Heart left ventricle (tissue), 13 donors: ENCODE results near the gene SPDL1.

Source experiments
- POLR2A ChIP-seq, 2 donors: fragments of 450-650 bp; IDR thresholded peaks; one replicate each; pipeline ENCODE4 v1.6.1; 2017; ENCODE audit warnings: antibody characterized with exemption in 2 of 2, mild to moderate bottlenecking in 2 of 2, moderate library complexity in 2 of 2
- TF ChIP-seq, protein P1 (sequence below), 12 donors: fragments of 200-600 bp; sonication (generic) in 4 of 12; IDR thresholded peaks; one replicate each; pipeline versions ENCODE4 v1.5.0 to v1.8.0; 2018 to 2022; ENCODE audit warnings: antibody characterized with exemption in 12 of 12, mild to moderate bottlenecking in 5 of 12
- donor health status: ischemic (EF 13 %, LVEDD 7.1; RV severe dilation, severe dysfunction).
- donor health status: DM: no; HTN: yes; CAD: no.
- donor health status: DM: no; HTN: no; CAD: no.
- donor health status: ischemic (EF 25% LVEDD 6.9; RV normal size, moderate dysfunction).
- donor health status: ischemic (EF 25% LVEDD 5.7; RV mildly dilated, moderate dysfunction).
- donor health status: ischemic (EF 35%, LVEDD 5.7; RV mildly dilated, moderate dysfunction).
- donor health status: nonischemic (EF 11% LVEDD 7.7; RV severe dilation, severe dysfunction).
- donor health status: DM: yes; HTN: yes; CAD: no.
- donor health status: PGD.
- donor health status: ischemic (EF 29% LVEDD 5.4; RV normal size, mild dysfunction).
- donor health status: nonischemic (EF 23%, LVEDD 6.1; RV moderate dilation, normal function).

DNA sequence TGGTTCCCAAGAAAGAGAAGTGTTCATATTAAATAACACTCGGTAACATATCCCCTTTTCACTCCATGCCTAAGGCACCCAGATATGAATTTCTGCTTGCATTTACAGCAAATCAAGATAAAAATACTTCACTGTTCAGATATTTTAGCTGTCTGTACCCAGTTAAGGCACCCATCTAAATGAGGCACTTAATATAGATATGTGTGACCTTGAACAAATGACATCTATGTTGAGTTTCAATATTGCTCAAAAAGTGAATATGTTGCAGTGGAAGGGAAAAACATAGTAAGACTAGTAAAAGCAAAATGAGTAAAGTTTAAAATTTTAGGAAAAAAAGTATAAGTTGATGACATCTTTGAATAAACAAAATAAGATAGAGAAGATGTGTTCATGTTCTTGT is 32.4 kb upstream of the SPDL1 start:
- TF ChIP-seq, protein P1, sequence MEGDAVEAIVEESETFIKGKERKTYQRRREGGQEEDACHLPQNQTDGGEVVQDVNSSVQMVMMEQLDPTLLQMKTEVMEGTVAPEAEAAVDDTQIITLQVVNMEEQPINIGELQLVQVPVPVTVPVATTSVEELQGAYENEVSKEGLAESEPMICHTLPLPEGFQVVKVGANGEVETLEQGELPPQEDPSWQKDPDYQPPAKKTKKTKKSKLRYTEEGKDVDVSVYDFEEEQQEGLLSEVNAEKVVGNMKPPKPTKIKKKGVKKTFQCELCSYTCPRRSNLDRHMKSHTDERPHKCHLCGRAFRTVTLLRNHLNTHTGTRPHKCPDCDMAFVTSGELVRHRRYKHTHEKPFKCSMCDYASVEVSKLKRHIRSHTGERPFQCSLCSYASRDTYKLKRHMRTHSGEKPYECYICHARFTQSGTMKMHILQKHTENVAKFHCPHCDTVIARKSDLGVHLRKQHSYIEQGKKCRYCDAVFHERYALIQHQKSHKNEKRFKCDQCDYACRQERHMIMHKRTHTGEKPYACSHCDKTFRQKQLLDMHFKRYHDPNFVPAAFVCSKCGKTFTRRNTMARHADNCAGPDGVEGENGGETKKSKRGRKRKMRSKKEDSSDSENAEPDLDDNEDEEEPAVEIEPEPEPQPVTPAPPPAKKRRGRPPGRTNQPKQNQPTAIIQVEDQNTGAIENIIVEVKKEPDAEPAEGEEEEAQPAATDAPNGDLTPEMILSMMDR (IDR thresholded peaks at IDR 0.05), result no peak
- TF ChIP-seq POLR2A (IDR thresholded peaks at IDR 0.05), result no peak
